B cell (primary cell): Measurements from ENCODE around the gene SLC24A1. TPM values are rescaled to one million over a fixed set of nuclear protein-coding genes. Genes with fewer than 3 reads are reported as not detected.

Experiments used
- ATAC-seq: fragments of 200-7000 bp; cut with Tn5 transposase; one replicate; pipeline ENCODE4 v1.10.0; 2021; ENCODE audit warnings: low read depth, mild to moderate bottlenecking, moderate number of reproducible peaks, moderate library complexity
- CTCF ChIA-PET: fragments of 350-600 bp; sonication (Branson Sonifier 250); formaldehyde crosslinking; loops from one replicate; lab custom pipeline; 2021; ENCODE audit warnings: antibody characterized with exemption, inconsistent platforms; lab: Charles Lee
- POLR2A ChIA-PET: fragments of 350-600 bp; sonication (Branson Sonifier 250); formaldehyde crosslinking; loops from one replicate; lab custom pipeline; 2021; ENCODE audit warnings: antibody characterized with exemption; lab: Charles Lee
- DNase-seq: peaks from one replicate; pipeline ENCODE4 v3.0.0; 2013
- H2AFZ ChIP-seq: 2 replicates; pipeline ENCODE4 v1.6.1; 2012; ENCODE audit warnings: mild to moderate bottlenecking, low read depth, low read length; ENCODE audit not compliant: insufficient read depth, poor library complexity, severe bottlenecking
- H3K27ac ChIP-seq, 2 donors: 1 replicate in 1 of 2; 2 replicates in 1 of 2; pipeline ENCODE4 v1.5.1; 2012 to 2013; ENCODE audit warnings: low read length in 2 of 2, mild to moderate bottlenecking in 2 of 2, moderate library complexity in 1 of 2
- H3K27me3 ChIP-seq, 4 experiments: fragments of 200-600 bp in 1 of 4; sonication (generic) in 1 of 4; replicated peaks in 1 of 4; 1 replicate in 2 of 4; 2 replicates in 2 of 4; pipeline versions ENCODE4 v1.6.1 to v1.7.0; 2013 to 2016; ENCODE audit warnings: low read length in 3 of 4, mild to moderate bottlenecking in 2 of 4, mixed read lengths in 1 of 4, moderate library complexity in 1 of 4; ENCODE audit not compliant: insufficient read depth in 4 of 4, control insufficient read depth in 3 of 4; ENCODE audit errors: control extremely low read depth in 1 of 4
- H3K36me3 ChIP-seq, 2 experiments: replicated peaks in 1 of 2; 1 replicate in 1 of 2; 2 replicates in 1 of 2; pipeline versions ENCODE4 v1.6.1 to v1.7.1; 2013; ENCODE audit warnings: low read length in 1 of 2; ENCODE audit not compliant: insufficient read depth in 2 of 2, control insufficient read depth in 1 of 2; ENCODE audit errors: control extremely low read depth in 1 of 2, extremely low read depth in 1 of 2
- H3K4me1 ChIP-seq, 2 donors: fragments of 200-600 bp in 1 of 2; sonication (generic) in 1 of 2; 1 replicate in 1 of 2; 2 replicates in 1 of 2; pipeline versions ENCODE4 v1.5.1 to v1.6.1; 2013 to 2017; ENCODE audit warnings: low read length in 2 of 2; ENCODE audit not compliant: control insufficient read depth in 2 of 2, insufficient read depth in 2 of 2
- H3K4me2 ChIP-seq: replicated peaks from 2 replicates; pipeline ENCODE3; 2012; ENCODE audit warnings: mild to moderate bottlenecking, low read depth, low read length; ENCODE audit not compliant: poor library complexity, severe bottlenecking
- H3K4me3 ChIP-seq, 5 experiments: fragments of 200-600 bp in 1 of 5; sonication (generic) in 1 of 5; 1 replicate in 3 of 5; 2 replicates in 2 of 5; pipeline versions ENCODE4 v1.5.1 to v1.7.0; 2011 to 2016; ENCODE audit warnings: low read length in 4 of 5, mild to moderate bottlenecking in 4 of 5, low read depth in 2 of 5, control low read depth in 1 of 5, moderate library complexity in 1 of 5; ENCODE audit not compliant: insufficient read depth in 1 of 5; ENCODE audit errors: control extremely low read depth in 1 of 5, extremely low read depth in 1 of 5
- H3K79me2 ChIP-seq: fragments of 200-600 bp; sonication (generic); one replicate; pipeline ENCODE4 v1.6.0; 2016; ENCODE audit warnings: low read length; ENCODE audit not compliant: control insufficient read depth, insufficient read depth
- H3K9ac ChIP-seq: fragments of 200-600 bp; sonication (generic); 2 replicates; pipeline ENCODE4 v1.6.1; 2017; ENCODE audit warnings: mild to moderate bottlenecking, low read length, moderate library complexity
- H3K9me3 ChIP-seq, 3 donors: one replicate each; pipeline versions ENCODE4 v1.6.1 to v1.7.1; 2013; ENCODE audit warnings: low read length in 2 of 3; ENCODE audit not compliant: control insufficient read depth in 2 of 3, insufficient read depth in 1 of 3; ENCODE audit errors: control extremely low read depth in 1 of 3
- H4K20me1 ChIP-seq: 2 replicates; pipeline ENCODE4 v1.6.0; 2012; ENCODE audit warnings: mild to moderate bottlenecking, low read length; ENCODE audit not compliant: insufficient read depth, control insufficient read depth, poor library complexity, severe bottlenecking
- H3K27ac Mint-ChIP-seq: one replicate; pipeline ENCODE4 v1.8.0; 2021; ENCODE audit warnings: mixed read lengths
- H3K27me3 Mint-ChIP-seq: one replicate; pipeline ENCODE4 v1.8.0; 2021; ENCODE audit warnings: mixed read lengths
- H3K4me1 Mint-ChIP-seq: one replicate; pipeline ENCODE4 v1.8.0; 2021; ENCODE audit warnings: mixed read lengths
- H3K4me3 Mint-ChIP-seq: one replicate; pipeline ENCODE4 v1.8.0; 2021; ENCODE audit warnings: mixed read lengths
- H3K9me3 Mint-ChIP-seq: one replicate; pipeline ENCODE4 v1.8.0; 2022; ENCODE audit warnings: mixed read lengths; ENCODE audit not compliant: insufficient read depth
- EZH2 ChIP-seq: IDR thresholded peaks from 2 replicates; pipeline ENCODE4 v1.6.1; 2012; ENCODE audit warnings: borderline replicate concordance, low read depth, mild to moderate bottlenecking, moderate library complexity, low read length; ENCODE audit not compliant: insufficient read depth, poor library complexity, severe bottlenecking
- WGBS: methylation state at CpG from one replicate; pipeline ENCODE4 v1.1.5; 2013; ENCODE audit warnings: missing lambda C conversion rate; ENCODE audit not compliant: insufficient coverage; 5-methylcytosine and 5-hydroxymethylcytosine counted together
- intact Hi-C: fragments of 100-400 bp; cut with micrococcal nuclease; formaldehyde crosslinking; loops from one replicate; pipeline ENCODE4 v1.10.0; 2022
- polyA plus RNA-seq: library from polyadenylated mRNA; depleted of rRNA; stranded (reverse); fragments of >200 nt; gene quantifications from 2 replicates; pipeline ENCODE4 v1.2.3, GENCODE V29; 2012
- total RNA-seq, 2 donors: library from RNA; stranded (reverse); fragments of 120-200 nt in 1 of 2; gene quantifications; 1 replicate in 1 of 2; 2 replicates in 1 of 2; pipeline versions ENCODE4 v1.2.3 to v1.2.4, GENCODE V29; 2013 to 2022
- TF ChIP-seq, protein P1 (sequence below): fragments of 200-600 bp; IDR thresholded peaks from one replicate; pipeline ENCODE4 v1.8.0; 2022; ENCODE audit warnings: antibody characterized with exemption, mild to moderate bottlenecking

The SLC24A1 gene
- total and polyA plus RNA-seq, 2 donors (not counting 1 experiment from before 2014, with no cell fraction given), result 1.7 to 6.7 TPM

GRCh38 chr15:65659502-65660052 is 37.8 kb downstream of the SLC24A1 start:
- intact Hi-C loops, result loop anchor here (5.0 to 10.0 kb wide), 2 partner anchors 48 to 75 kb away; no protein-coding TSS in a partner anchor
- POLR2A ChIA-PET, result no interaction called here
- Histone ChIP-seq H2AFZ (no peak overlapping the region), H3K4me2 (no peak overlapping the region), H3K27ac (peak overlapping the region in 1 of 2 donors; percentile 27), H3K36me3 (peaks cover 0 to 81% of the 10 kb centered on the region in 2 experiments), H3K4me1 (peaks cover 3 to 11% of the 10 kb centered on the region in 2 donors), H4K20me1 (no peaks in the 10 kb centered on the region), H3K9me3 (no peaks in the 10 kb centered on the region), H3K27me3 (no peaks in the 10 kb centered on the region), H3K9ac (no peak overlapping the region), H3K79me2 (no peaks in the 10 kb centered on the region), H3K4me3 (no peak overlapping the region)
- Mint-ChIP-seq H3K27me3 (no peaks in the 10 kb centered on the region), H3K27ac (peak overlapping the region; percentile 71), H3K4me1 (peaks cover 28% of the 10 kb centered on the region), H3K4me3 (no peak overlapping the region), H3K9me3 (no peaks in the 10 kb centered on the region)
- CTCF ChIA-PET, result interaction anchor here (1.1 to 3.8 kb wide), 4 partner anchors 9 to 650 kb away, joined by 3 to 14 read pairs (median 4); no protein-coding TSS in a partner anchor
- DNase-seq (no peak), ATAC-seq (no peak)
- TF ChIP-seq, protein P1, sequence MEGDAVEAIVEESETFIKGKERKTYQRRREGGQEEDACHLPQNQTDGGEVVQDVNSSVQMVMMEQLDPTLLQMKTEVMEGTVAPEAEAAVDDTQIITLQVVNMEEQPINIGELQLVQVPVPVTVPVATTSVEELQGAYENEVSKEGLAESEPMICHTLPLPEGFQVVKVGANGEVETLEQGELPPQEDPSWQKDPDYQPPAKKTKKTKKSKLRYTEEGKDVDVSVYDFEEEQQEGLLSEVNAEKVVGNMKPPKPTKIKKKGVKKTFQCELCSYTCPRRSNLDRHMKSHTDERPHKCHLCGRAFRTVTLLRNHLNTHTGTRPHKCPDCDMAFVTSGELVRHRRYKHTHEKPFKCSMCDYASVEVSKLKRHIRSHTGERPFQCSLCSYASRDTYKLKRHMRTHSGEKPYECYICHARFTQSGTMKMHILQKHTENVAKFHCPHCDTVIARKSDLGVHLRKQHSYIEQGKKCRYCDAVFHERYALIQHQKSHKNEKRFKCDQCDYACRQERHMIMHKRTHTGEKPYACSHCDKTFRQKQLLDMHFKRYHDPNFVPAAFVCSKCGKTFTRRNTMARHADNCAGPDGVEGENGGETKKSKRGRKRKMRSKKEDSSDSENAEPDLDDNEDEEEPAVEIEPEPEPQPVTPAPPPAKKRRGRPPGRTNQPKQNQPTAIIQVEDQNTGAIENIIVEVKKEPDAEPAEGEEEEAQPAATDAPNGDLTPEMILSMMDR, result no peak
- no peak for TF ChIP-seq EZH2
- no CpG with 5 or more reads among the region's 4 CpGs for WGBS

DNA sequence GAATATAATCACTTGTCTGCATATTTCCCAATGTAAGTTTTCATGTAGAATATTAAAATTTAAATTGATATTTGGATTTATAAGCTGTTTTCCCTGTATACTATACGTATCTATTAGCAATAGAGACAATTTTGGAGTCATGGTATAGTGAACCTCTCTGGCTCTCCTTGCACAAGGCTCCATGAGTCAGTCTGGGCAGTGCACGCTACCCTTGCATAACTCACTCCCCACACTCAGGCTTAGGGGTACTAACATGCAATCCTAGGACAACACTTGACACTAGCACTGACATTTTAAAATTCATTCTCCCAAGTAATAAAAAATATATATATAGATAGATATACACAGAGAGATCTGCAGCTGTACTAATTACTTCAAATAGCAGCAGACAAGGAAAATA is 39.2 kb downstream of the SLC24A1 start:
- no peaks in the 10 kb centered on the region for H3K27me3 ChIP-seq
- Mint-ChIP-seq H3K4me3 (no peak overlapping the region), H3K9me3 (no peaks in the 10 kb centered on the region), H3K27ac (no peak overlapping the region), H3K27me3 (no peaks in the 10 kb centered on the region), H3K4me1 (peaks cover 31% of the 10 kb centered on the region)
- H3K79me2 ChIP-seq, result no peaks in the 10 kb centered on the region
- peaks cover 5 to 81% of the 10 kb centered on the region in 2 experiments for H3K36me3 ChIP-seq
- peaks cover 3 to 11% of the 10 kb centered on the region in 2 donors for H3K4me1 ChIP-seq
- H3K4me2 ChIP-seq, result no peak overlapping the region
- H3K27ac ChIP-seq, result no peak overlapping the region
- H3K9ac ChIP-seq, result no peak overlapping the region
- H3K9me3 ChIP-seq, result no peaks in the 10 kb centered on the region
- POLR2A ChIA-PET, result no interaction called here
- ATAC-seq (no peak), DNase-seq (no peak)
- TF ChIP-seq EZH2, result no peak
- TF ChIP-seq, protein P1, result no peak
- no CpG with 5 or more reads among the region's 2 CpGs for WGBS
- CTCF ChIA-PET, result interaction anchor here (0.6 to 3.8 kb wide), 4 partner anchors 7 to 1241 kb away, joined by 3 to 14 read pairs (median 3); no protein-coding TSS in a partner anchor
- no peak overlapping the region for H2AFZ ChIP-seq
- no peaks in the 10 kb centered on the region for H4K20me1 ChIP-seq
- no peak overlapping the region for H3K4me3 ChIP-seq
- intact Hi-C loops, result loop anchor here (5.0 to 10.0 kb wide), 2 partner anchors 46 to 74 kb away; no protein-coding TSS in a partner anchor
